GM19452 (cell line): ENCODE data around the gene SCML1.

Experiments used
- ATAC-seq: cut with Tn5 transposase; IDR thresholded peaks from one replicate; pipeline ENCODE4 v1.9.1; 2021; ENCODE audit not compliant: unreplicated experiment

The SCML1 gene

DNA sequence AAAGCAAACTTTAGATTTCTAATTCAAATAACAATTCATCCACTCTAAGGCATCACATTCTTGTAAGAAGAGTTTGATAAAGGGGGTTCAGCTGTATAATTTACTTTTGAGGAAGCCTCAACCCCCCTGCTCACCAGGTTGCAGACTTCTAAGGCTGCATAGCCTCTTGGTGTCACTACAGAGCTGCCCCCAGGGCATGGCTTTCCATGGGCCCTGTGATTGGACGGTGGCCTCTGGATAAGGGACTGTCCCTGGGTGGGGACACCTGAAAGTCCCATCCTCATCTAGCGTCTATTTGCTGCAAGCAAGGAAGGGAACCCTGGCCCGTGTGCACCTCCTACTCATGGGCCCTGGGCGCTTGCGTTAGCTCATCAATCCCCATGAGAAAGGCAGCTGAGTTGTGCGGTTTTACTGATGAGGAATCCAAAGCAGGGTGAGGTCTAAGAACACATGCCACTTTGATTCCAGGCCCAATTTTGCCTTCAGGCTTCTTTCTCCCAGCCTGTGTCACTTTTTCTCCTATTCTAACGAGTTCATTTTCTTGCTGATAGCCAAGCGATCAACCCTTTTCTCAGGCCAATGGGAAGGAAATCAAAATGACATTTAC is 51.8 kb downstream of the SCML1 start:
- ATAC-seq: no peak

DNA sequence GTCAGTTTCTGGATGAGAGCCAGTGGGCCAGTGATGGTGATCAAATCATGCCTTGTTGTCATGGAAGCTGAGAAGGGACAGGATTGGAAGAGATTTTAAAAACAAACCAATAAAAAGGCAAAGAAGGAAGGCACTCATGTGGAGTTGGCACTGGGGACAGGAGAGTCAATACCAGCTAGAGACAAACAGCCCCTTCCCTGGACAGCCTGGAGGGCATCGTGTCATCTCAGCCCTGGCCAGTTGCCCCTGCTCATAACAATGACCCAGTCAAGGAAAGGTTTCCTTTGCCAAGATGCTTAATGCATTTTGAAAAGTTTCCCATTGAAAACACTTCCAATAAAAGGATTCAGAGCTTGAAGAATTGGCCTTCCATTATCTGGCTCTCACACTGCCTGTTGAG is 55.5 kb downstream of the SCML1 start:
- ATAC-seq: no peak

DNA sequence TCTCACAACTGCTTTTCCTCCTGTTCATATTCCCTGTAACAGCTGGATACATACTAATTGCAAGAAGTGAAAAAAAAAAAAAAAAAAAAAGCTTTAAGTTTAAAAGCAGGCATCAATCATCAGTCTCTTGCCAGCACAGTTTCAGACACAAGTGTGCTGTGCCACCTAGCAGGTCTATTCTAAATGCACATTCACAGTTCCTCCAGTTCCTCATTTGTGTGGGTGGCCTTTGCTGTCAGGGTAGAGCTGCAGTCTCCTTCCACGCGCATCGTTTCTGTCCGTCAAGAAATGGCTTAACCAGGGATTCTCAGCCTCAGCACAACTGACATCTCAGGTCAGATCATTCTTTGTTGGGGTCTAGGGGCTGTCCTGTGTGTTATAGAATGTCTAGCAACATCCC is 61.6 kb downstream of the SCML1 start:
- no peak for ATAC-seq

DNA sequence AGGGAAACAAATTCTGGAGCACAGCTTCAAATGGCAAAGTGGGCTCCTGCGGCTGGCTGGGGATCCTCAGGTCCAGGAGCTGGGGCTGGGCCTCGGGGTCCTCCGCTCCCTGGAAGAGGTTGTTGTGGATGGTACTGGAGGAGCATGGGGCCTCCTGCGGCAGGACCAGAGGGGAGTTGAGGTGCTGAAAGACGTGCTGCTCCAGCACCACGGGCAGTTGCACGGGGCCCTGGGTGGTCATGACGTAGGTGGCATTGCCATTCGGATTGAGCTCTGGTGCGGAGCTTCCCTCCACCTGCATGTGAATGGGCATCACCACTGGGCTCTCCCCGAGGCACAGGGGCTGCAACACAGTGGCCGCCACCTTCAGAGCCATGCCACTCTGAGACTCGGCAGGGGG is 64.1 kb downstream of the SCML1 start:
- ATAC-seq: no peak

DNA sequence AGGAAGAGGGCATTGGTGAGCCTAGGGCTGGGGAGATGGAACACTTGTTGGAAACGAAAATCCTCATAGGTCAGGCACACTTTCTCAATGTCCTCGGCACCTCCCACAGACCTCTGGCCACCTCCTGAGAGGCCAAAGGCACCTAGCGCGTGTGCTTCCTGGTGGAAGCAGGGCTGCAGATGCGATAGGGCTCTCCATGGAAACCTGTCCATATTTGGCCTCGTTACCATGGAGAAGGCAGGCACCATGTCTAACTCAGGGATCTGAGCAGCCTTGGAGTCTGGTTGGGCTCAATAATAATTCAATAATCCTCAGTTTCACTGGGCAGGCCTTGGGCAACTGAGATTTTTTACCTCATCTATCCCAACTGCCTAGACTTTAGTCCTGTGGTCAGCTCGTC is 65.5 kb downstream of the SCML1 start:
- ATAC-seq: no peak

DNA sequence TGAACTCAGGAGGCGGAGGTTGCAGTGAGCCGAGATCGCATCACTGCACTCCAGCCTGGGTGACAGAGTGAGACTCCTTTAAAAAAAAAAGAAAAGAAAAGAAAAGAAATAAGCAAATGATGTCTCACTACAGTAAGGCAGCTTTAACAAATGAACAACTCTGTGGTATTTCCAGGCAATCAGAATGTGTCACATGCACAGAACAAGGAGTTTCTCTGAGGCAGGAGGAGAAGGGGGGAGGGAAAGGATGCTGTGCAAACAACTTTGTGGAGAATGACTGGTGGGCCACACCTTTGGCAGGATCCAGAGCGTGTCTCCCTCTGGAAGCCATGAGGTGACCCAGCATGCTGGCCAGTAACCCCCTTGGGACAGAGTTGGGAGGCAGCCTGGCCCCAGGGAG is 66.2 kb downstream of the SCML1 start:
- ATAC-seq: no peak
